Activated naive CD4-positive, alpha-beta T cell treated with anti-CD3 and anti-CD28 coated beads, Interleukin-2, amount 50 U/mL, for 16 hours (primary cell): ENCODE measurements around the gene RHEB.

Experiments used
- DNase-seq: peaks from one replicate; pipeline ENCODE4 v3.0.0-alpha.2; 2020

RHEB gene

DNA sequence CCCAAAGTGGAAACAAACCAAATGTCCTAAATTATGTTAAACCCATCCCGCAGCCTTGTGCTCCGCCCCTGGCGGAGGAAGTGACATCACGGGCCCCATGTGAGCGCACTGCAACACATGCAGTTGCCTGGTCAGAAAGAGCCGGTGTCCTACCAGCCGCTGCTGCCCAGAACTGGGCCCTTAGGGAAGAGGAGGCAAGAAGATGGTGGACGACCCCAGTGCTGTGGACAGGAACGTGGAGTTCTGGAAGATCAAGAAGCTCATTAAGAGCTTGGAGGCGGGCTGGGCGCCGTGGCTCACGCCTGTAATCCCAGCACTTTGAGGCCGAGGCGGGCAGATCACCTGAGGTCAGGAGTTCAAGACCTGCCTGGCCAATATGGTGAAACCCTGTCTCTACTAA, 18.0 kb downstream of the RHEB start:
- no peak for DNase-seq

DNA sequence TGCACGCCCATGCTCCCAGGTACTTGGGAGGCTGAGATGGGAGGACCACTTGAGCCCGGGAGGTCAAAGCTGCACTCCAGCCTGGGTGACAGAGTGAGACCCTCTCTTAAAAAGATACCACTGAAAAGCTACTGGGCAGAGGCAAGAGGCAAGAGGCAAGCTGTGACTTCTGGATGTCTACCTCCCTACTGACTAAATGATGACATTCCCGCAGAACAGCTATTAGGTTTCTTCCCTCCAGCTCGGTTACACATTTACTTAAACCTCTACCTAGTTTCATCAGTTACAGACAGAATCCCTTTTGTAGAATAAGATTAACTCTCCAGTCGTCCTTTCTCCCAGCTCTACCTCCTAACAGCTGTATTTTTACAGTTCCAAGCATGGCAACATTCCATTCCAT, 21.2 kb downstream of the RHEB start:
- no peak for DNase-seq

DNA sequence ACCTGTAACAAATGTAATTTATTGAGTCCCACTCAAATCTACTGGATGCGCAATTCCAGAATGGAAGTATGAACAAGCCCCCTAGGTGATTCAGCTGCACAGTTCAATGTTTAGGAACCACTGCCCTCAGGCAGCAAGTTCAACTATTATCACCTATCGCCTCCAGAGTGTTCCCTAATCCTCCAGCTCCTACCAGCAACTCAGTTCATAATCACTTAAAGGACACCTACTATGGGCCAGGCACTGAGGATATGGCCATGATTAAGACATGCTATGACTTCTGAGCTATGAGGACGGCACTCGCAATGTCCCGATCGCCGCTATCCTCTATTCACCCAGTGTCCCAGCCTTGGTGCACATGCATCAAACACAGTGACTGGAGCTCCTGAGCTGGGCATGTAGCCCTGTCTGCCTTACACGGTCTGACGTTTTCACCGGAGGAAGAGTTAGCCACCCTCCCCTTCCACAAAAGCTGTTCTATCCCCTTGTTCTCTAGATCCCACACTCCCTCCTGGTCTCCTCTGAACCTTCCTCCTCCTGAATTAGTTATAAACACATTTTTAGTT, 22.3 kb downstream of the RHEB start:
- DNase-seq, result no peak

DNA sequence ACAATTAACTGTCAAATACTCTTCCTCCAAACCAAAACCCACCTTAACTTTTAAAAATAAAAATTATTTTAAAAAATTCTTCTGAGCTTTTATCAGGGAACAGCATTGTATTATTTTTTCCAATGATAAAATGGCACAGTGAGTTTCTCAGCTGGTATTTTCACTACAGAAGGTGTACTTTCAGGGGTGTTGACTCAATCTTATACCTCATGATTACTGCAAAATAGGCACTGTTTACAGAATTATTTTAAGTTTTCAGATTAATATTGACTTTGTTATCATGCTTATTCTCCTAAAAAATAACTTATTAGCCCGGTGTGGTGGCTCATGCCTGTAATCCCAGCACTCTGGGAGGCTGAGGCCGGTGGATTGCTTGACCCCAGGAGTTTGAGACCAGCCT, 24.3 kb downstream of the RHEB start:
- no peak for DNase-seq

DNA sequence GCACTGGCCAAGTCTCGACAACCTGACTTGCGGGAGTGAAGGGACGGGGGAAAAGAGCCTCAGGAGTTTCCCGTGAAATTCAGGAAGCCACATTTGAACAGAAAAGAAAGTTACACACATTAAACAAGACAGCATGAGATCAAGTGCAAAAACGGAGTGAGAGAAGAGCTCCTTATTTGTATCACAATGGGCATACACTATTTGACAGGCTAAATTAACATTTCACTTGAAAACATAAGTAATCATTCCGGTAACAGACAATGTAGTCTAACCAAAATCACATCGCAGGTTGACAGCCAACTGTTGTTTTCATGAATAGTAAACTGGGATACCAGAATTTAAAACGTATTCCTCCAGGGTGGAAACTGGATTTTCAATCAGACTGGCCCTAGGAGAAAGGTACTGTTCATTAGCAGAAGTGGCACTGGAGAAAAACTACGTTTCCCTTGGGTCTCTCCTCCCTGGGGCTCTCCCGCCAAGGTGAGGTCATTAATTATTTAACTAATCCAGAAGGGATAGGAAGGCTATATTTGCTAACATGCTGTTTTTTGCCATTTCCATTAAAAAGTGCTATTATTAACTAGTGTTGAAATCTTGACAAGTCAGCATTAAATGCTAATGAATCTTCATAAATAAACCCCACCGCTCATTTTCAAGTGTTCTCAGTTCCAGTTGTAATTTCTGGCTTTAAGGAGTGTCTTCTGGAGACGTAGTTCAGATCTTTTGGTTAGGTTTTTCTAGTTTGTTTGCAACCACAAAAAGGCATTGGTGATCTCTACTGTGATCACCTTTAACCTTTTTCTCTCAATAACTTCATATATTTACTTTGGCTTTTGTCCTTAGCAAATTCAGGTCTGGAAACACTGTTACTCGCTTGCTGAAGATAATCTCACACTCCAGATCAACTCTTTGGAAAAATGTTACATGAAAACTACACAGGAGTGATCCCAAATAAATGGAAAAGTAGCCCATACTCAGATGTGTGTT, 25.1 kb downstream of the RHEB start:
- no peak for DNase-seq

DNA sequence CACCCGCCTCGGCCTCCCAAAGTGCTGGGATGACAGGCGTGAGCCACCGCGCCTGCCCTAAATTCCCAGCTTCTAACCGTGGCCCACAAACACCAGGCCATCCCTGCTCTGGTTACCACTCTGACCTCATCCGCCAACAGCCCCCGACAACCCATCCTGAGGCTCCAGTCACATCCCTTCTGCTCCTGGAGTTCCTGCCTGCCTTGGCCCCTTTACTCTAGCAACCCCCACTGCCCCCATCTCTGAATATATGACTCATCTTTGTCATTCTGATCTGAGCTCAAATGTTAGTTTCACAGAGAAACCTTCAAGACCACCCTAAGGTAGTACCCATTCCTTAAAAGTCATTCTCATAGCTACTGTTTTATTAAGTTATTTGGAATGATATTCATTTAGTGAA, 26.6 kb downstream of the RHEB start:
- no peak for DNase-seq

DNA sequence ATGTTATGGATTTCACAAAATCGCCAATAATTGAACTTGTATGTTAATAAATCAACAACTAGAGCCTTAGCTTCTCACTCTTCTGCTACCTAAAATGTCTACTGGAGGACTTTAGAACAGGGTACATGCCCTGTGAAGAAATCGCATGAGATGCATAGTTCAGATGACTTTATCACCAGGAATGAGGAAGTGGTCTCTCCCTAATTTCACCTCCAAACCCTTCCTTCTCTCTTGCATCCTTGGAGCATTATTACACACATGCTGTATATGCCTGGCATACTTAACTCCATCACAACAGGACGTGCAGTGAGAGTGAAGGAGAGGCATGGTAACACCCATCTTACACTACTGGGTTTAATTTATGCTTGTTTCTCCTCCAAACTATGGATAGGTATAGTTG, 27.8 kb downstream of the RHEB start:
- no peak for DNase-seq

DNA sequence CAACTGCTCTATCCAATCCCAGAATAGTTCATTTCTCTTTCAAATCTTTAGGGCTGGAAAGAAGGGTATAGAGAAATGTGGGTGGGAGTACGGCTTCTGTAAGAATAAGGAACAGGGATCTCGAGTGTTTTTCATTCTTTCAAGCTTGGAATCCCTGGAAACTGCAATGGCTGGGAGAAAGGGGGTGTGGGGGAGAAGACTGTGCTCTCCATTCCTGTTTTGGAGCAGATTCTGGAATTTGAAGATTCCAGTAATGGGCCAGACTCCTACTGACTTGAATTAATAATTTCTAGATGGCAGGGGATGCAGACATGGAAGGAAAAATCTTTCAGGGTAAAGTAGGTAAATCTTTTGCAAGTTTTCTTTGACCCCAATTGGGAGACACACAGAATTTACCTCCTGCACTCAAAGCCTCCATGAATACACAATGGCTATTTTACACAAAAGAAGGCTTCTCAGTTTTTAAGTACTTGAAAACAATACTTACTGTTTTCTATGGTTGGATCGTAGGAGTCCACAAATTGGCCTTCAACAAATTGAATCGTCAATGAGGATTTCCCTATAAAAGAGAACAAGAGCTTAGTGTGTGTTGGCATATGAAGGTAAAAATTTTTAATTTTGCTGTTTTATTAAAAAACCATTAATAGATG, 29.1 kb downstream of the RHEB start:
- DNase-seq, result no peak

DNA sequence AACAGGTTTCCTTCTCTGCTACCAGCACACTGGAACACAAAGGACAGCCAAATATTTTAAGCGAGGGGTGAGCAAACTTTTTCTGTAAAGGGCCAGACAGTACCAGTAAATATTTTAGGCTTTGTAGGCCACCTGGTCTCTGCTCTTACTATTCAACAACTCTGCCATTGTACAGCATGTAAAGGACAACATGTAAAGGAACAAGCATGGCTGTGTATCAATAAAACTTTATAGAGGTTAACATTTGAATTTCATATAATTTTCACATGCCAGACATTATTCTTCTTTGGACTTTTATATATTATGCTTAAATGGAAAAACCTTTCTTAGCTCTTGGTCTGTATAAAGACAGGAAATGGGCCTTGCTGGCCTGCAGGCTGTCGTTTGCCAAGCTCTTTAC, 30.2 kb downstream of the RHEB start:
- DNase-seq, result no peak

DNA sequence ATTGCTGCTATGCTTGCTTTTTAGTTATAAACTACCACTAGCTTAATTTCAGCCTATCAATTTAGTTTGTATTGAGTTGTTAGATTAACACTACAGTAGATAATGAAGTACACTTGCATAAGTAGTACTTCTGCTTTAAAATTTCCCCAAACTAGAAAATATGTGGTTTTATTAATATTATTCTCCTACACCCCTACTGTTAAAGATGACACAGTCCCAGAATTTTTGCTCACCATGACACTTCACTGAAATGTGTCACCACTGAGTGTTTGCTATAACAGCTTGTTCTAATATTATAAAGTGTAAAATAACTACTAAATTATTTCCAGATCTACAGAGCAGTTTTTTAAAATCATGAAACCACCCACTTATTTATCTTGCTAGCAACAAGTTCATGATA, 31.6 kb downstream of the RHEB start:
- DNase-seq, result no peak

DNA sequence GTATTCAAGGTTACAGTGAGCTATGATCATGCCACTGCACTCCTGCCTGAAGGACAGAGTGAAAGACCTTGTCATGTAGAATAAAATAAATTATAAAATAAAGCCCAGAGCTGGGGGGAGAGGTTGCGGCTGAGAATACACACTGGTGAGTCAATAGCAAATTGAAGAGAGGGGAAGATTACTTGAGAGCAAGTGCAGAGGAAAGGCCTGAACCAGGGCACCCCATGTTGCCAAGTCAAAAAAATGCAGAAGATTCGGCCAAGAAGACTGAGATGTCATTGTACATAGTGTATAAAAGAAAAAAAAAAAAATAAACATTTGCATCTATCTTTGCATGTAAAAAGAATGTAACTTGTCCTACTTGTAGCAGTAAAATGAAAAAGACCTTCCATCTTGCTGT, 32.5 kb downstream of the RHEB start:
- no peak for DNase-seq

DNA sequence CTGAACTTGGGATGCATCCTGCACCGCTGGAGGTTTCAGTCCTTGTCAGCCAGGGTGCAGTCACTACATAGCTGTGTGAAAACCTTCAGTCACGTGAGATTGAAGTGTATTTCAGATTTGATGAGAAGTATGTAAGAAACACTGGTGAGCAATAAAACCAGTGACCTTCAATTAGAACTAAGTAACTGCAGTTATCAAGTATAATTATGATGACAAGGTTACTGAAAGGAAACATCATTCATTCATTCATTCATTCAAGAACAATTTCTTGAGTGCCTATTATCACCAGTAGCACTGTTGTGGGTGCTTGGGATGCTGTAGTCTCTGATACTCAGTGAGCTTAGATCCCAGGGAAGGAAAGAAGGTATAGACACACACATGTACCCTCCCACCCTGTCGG, 33.6 kb downstream of the RHEB start:
- DNase-seq, result no peak

DNA sequence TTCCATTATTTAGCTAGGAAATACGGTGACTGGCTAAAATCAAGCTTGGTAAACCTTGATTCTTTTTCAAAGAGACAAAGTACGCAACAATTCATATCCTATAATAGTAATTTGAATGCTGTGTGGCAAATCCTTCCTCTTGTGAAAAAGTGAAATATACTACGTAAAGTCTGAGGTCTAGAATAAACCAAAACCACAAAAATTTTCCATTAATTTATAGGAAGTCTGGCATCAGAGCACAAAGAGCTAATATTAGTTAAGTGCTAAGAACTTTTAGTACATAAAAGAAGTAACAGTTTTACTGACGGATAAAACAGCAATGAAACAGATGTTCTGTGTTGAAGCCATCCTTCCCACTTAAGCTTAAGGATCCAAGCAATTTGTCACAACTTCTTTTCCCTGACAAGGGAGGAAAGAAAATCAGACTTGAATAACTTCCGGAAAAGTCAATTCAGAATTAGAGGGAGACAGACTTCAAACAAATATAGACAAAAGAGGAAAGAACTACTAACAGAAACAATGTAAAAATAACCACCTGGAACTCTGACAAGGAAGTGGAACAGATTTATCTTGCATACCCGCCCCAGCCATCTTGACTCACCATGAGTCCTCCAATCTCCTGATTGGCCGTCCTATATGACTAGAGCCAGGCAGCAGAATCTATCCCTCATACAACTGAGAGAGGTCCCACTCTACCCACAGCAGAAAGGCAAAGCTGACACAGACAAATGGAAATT, 34.6 kb downstream of the RHEB start:
- no peak for DNase-seq

DNA sequence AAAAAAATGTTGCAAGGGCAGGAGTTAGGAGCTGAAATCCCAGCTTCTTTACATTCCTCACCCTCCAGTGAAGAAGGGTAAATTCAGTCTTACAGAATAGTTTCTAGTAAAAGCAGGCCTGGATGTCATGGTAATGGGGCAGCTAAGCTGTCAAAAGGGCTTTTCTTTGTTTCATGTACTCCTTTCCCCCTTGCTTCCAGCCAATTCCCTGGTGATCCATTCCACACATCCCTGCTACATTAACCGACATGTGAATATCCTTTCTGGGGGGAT, 36.0 kb downstream of the RHEB start:
- no peak for DNase-seq

DNA sequence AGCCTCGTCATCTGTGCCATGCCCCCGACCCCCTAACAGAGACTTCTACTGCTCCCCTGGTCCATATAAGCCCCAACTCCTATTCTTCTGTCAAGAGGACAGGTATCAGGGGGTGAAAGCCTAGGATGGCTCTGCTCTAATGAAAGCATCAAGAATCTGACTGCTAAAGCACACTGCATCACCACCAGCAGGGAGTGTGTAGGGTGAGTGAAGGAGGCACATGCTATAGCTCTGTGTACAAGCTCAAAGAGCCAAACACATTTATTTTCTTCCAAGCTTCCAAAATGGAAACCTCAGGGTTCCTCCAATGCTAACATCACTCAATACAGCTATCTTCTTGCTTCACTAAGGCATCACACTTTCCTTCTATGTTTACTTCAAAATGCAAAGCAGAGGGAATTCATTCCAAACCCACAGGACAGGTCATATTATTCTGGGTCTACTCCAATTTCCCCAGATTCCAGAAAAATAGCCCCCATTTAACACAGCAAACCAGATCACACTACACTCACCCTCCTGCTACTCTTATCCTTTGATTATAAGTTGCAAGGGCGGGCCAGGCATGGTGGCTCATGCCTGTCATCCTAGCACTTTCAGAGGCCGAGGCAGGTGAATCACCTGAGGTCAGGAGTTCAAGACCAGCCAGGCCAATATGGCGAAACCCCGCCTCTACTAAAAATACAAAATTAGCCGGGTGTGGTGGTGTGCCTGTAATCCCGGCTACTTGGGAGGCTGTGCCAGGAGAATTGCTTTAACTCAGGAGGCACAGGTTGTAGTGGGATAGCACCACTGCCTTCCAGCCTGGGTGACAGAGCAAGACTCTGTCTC, 36.6 kb downstream of the RHEB start:
- DNase-seq, result no peak

DNA sequence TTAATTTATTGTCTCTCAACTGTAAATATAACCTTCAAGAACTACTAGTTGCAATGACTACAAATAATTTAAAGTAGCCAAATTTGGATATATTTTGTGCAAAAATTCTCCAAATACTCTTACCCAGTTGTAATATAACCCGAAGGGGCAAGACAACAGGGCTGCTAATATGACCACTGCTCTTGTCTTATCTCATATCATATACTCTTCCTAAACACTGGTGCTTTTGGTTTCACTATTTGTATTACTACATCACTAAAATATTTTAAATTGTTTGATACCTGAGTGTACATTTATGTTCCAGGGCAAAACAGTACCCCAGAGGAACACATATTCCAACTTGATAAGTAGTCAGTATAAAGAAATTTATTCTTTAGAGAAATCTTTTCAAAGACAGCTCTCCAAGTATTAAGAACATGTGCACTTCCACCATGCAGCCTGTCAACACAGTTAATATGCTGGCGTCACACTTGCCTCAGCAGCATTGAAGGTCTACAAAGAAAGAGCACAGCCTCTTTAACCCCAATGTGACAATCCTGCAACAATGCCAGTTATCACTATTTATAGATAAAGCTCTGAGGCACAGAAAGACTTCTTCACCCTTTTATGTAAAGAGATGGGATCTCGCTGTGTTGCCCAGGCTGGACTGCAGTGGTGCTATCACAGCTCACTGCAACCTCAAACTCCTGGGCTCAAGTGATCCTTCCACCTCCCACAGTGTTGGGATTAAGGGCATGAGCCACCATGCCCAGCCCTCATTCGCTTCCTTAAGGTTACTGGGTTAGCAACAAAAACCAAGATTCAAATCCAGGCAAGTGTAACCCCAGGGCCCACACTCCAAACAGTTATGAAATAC, 37.8 kb downstream of the RHEB start:
- DNase-seq, result no peak

DNA sequence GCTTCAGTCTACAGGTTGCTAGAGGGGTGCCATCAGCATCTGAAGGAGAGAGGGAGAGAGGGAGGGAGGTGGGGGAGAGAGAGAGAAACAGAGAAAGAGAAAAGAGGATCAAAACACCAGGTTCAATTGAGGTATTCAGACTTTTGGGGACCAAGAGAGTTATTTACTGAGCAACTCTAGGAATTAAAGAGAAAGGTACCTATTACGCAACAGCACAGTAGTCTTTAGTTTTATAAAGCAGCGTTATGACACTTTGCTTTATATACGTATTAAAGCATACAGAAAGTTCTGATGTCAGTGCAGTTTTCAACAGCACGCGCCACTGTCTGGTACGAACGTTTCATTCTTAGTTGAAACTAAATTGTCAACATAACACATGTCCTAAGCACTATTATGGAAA, 41.8 kb downstream of the RHEB start:
- no peak for DNase-seq

DNA sequence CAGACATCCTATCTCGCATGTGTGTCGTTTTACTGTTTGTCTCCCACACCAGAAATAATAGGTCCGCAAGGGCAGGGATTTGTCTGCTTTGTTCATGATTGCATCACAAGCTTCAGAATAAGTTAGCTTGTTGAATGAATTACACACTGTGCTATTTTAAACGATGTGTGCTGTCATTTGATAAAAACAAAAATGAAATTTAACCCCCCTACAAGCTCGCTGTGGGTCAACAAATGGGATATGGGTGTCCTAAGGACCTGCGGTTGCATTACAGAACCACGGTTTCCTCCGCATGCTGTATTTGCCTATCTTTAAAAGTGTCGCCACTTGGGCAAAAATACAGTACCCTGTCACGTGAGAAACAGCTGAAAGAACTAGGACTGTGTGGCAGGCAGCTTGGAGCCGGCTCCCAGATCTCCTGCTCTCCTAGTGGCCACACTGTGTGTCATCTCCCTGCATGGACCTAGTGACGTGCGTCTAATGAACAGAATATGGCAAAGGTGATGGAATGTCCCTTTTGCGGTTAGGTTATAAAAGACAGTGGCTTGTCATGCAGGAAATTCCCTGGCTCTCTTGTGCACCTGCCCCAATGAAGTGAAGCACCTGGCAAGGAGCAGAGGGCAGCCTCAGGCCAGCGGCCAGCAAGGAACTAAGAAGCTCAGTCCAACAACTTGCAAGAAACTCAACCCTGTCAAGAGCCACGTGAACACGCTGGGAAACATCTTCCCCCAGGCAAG, 46.9 kb downstream of the RHEB start:
- DNase-seq, result no peak

DNA sequence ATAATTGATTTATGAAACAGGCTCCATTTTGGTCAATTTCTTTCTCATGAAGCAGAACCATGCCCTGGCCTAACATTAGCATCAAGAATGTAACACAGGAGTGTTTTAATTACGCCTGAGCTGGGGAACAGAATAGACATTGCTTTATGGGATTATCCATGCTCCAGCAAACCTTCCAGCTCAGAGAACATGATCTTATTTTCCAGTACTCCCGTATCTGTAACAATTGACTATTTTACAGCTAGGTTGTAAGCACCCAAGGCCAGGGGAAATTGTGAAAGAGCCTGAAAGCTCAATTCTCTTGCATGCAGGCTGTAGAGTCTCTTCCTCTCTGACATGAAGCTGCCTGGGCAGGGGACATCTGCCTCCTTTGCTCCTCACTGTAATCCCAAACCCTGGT, 49.0 kb downstream of the RHEB start:
- DNase-seq, result no peak

DNA sequence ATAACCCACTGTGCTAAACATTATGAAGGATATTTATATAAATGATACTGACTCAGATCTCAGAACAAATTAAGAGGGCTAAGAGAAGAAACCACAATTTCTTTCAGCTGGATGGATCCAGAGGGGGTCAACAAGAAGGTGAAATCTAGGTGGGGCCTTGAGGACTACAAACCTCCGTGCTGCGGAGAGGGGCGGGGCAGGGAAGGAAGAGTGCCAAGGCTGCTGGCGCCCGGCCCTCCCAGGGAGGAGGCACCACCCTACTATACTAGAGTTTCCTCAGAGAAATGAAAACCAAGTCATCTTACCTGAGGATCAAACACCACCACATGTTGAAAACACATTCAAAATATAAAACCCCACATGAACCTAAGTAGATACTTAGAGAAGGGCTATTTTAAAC, 50.4 kb downstream of the RHEB start:
- no peak for DNase-seq
